DMS 273 (cell line): Measurements from ENCODE around the gene ODF4.
"Not testable (repeated sequence)": the region's sequence is repeated elsewhere in the genome, so short reads cannot be mapped to it uniquely, and the experiment has no call there.

Source experiments
- DNase-seq: peaks from one replicate; lab custom pipeline; 2025; ENCODE audit not compliant: unreplicated experiment; lab: John Stamatoyannopoulos, UW

ODF4 gene

DNA sequence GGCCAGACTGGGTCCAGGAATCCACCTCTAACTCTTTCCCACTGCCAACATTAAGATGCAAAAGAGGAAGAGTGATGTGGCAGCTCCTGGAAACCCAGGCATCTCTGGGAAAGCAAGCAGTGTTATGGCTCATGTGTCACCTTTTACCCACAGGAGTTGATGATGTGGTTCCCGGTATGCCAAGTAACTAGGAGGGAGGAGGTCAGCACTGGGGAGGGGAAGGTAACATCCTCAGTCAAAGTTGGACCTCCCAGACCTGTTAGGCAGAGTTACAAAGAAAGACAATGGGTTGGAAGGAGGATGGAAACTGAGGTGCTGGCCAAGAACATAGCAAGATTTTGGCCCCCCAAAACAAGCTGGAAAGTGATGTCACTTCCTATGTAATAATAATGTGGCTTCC lies 25.5 kb downstream of the ODF4 start:
- DNase-seq = no peak

DNA sequence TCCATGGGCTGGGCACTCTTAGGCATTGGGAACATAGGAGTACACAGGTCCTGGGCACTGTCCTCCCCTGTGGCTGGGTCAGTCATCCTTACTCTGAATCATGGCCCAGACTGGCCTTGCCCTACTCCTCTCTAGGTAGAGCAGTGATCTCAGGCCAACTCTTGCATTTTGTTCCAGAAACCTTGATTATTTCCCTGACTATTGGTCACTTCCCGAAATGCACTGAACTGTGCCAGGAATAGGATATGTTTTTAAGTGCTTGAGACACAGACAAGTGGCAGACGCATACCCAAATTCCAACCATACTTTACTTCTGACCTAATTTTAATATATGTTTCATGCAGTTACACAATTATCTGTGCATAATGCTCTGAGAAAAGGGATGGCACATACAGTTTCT lies 26.6 kb downstream of the ODF4 start:
- DNase-seq = no peak

- no peak for DNase-seq
These were observed 28.6 kb downstream of the ODF4 start for GRCh38 chr17:8368193-8368592.

GRCh38 chr17:8369944-8370343 lies 30.3 kb downstream of the ODF4 start:
- DNase-seq = no peak

- peak; percentile 58 for DNase-seq
These were observed 32.1 kb downstream of the ODF4 start for GRCh38 chr17:8371786-8372185.

GRCh38 chr17:8372422-8372821 lies 32.8 kb downstream of the ODF4 start:
- no peak for DNase-seq

DNA sequence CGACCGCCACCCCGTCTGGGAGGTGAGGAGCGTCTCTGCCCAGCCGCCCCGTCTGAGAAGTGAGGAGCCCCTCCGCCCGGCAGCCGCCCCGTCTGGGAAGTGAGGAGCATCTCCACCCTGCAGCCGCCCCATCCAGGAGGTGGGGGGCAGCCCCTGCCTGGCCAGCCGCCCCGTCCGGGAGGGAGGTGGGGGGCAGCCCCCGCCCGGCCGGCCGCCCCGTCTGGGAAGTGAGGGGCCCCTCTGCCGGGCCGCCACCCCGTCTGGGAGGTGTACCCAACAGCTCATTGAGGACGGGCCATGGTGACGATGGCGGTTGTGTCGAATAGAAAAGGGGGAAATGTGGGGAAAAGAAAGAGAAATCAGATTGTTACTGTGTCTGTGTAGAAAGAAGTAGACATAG lies 34.2 kb downstream of the ODF4 start:
- not testable (repeated sequence) for DNase-seq

- DNase-seq = peak; percentile 57
These were observed 36.2 kb downstream of the ODF4 start for GRCh38 chr17:8375738-8376259.

DNA sequence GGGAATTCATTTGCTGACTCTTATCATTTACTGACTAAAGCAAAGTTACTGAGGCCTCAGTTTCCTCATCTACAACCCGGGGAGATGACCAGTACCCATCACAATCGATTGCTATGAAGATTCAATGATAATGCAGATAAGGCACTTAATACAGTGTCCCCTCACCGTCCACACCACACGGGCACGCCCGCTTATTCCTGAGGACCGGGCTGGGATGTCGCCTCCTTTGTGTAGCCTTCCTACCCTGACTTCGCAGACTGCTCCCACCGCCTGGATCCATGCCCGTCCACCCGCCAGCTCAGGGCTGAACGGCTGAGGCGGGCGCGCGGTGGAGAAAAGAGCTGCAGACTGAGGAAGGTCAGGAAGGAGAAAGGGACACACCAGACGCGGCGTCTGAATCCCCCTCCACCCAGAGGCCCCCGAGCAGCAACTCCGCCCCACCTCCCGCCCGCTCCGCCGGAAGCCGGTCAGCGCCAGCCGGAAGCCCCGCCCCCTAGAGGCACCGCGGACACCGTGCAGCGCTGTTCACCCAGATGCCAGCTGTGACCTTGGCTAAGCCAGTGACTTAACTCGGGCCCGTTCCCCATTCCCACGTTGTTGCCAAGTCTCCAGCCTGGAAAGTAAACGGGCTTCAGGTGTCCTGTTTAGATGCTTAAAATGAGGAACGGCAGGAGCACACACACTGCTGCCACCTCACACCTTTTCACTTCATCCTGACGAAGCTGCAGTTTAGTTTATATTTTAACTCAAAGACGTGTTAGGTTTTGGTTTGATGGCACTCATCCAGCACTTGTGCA lies 36.8 kb downstream of the ODF4 start, which contains the start of gene KRABD2:
Gene KRABD2, minus strand, starts transcription at position 434 of the 797 bp plus-strand sequence.
- peak; percentile 97 for DNase-seq

DNA sequence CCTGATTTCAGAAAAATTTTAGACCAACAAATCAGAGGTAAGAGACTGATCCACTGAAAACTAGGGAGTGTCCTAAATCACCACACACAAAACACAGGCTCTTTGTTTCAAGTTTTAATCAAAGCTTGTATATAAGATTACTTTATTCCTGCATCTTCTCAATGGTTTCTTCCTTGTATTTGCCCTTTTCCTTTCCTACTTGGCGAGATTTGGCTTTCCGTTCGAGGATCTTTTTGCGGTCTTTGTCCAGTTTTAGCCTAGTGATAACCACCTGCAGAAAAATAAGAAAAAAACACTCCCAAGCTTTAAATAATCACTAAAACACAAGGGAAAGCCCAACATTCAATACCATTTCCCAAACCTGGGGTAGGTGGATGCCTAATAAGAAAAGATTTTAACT lies 37.8 kb downstream of the ODF4 start:
- DNase-seq = no peak

DNA sequence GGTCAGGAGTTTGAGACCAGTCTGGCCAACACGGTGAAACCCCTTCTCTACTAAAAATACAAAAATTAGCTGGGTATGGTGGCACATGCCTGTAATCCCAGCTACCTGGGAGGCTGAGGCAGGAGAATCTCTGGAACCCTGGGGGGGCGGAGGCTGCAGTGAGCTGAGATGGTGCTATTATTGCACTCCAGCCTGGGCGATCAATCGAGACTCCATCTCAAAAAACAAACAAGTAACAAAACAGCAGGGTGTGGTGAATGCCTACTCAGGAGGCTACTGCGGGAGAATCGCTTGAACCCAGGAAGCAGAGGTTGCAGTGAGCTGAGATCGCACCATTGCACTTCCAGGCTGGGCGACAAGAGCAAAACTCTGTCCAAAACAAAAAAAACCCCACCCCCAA lies 38.5 kb downstream of the ODF4 start:
- DNase-seq = not testable (repeated sequence)

DNA sequence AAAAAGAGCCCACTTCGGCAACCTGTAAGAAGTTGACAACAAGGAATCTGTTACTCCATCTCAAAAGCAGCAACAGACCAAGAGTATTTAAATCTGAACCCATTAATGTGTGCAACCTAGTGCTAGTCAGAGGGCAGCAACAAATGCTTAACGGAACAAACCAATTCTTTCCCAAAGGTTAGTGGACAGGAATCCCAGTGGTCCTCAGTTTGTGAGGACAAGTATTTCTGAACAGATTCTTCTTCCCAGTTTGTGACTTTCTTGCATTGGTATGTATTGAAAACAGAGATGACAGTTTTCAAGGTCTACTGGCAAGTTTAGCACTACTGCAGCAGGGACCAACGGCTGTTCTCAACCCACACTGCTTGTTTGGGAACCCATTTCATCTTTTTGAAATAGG lies 40.4 kb downstream of the ODF4 start:
- peak; percentile 19 for DNase-seq

DNA sequence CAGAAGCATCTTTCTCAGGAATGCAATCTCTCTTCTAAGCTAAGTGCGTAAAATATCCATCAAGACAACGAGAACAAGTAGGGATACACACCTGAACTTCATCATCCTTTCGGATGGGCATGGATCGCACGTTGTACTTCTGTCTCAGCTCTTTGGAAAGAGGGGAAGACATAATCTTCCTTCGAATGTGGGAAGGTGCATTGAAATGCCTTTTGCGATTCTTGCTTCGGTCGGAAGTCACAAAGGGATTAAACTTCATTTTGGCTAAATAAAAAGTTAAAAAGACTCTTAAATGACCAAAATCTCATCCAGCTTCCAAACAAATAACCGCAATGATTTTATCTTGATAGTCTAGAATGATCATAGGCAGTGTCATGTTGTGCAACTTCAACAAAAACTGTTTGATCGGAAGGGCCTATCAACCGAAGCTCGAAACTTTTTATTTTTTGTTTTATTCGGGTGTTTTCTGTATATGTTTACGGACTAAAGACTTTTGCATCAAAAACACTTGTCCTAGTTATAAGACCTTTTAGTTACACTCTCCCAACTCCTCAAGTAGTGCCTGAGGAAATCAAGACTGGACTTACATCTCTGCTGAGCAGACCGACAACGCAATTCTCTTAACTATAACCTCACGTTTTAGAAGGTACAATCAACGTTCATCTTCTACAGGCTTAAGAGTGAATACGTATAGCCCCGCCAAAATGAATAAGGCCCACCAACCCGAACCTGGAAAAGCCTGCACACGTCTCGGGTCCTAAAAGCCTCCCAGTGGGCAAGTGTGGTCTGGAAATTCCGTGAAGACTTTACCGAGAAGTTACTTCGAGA lies 42.6 kb downstream of the ODF4 start:
- DNase-seq = peak; percentile 46

- no peak for DNase-seq
These were observed 43.2 kb downstream of the ODF4 start for GRCh38 chr17:8382880-8383142.

GRCh38 chr17:8383143-8383822 lies 43.6 kb downstream of the ODF4 start, which contains the start of gene RPL26:
TSS of gene RPL26 (minus strand) at chr17:8383193. CDS start at chr17:8382310, 883 bp downstream.
- DNase-seq = peak; percentile 98

DNA sequence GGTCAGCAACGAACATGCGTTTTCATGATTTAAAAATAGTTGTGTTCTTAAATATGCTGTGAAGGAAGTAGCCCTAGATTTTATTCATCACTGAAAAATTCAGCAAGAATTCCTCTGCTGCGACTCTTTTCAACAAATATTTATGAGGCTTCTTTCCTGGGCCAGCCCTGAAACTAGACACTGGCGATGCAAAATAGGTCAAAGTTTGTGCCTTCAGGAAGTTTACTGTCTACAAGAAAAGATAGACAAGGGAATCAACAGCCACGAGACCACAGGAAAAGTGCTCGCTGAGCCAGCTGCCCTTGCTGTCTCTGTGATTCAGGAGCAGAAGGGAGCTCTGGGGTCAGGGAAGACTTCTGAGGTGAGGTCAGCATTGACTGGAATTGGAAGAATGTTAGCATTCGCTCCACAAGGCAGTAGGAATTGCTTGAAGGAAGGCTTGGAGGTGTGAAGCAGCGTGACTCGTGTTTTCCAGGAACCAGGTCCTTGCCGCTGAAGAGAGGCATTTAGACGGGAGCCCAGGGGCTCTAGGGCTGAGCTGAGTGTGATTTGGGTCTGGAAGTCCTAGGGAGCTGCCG lies 45.2 kb downstream of the ODF4 start:
- DNase-seq = no peak

GRCh38 chr17:8386841-8387240 lies 47.2 kb downstream of the ODF4 start:
- no peak for DNase-seq

- DNase-seq = no peak
These were observed 48.4 kb downstream of the ODF4 start for GRCh38 chr17:8387914-8388651.

DNA sequence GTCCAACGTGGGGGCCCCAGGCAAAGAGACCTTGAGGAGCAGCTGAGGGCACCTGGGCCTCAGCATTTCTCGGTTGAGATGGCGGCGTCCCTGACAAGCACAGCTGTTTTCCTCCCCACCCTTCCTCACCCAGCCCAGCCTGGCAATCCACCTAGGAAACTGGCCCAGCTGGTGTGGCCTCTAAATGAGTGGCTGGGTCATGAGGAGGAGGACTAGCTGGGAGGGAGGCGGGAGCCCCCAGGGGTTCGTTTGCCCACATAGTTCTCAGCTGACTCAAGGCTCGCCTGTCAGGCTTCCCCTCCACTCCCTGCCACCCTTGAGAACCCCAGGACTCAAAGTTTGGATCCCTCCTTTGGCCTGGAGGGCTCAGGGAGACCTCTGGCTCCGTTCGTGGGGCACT lies 52.1 kb downstream of the ODF4 start:
- DNase-seq = no peak

GRCh38 chr17:8392274-8392673 lies 52.6 kb downstream of the ODF4 start:
- DNase-seq = no peak
